ENCODE measurements around the gene RAB31.

- TF ChIP-seq EZH2phosphoT487 (IDR thresholded peaks at IDR 0.05; ENCODE audit: low read depth, severe bottlenecking, unreplicated experiment) = no peak
- no peak for TF ChIP-seq CTCF (IDR thresholded peaks at IDR 0.05; ENCODE audit: poor library complexity)
Observed at GRCh38 chr18:9828506-9829396, 120.7 kb downstream of the RAB31 start.
